GM10248 (cell line): ENCODE results near the gene MRPS34.

Source experiments
- CTCF ChIA-PET: fragments of 300-600 bp; sonication (Branson Sonifier 250); formaldehyde crosslinking; extraction: SDS; loops from one replicate; lab custom pipeline; 2021; ENCODE audit warnings: antibody characterized with exemption; lab: Yijun Ruan, JAX
- POLR2A ChIA-PET: fragments of 350-650 bp; sonication (Branson Sonifier 250); formaldehyde crosslinking; extraction: SDS; loops from one replicate; lab custom pipeline; 2020; ENCODE audit warnings: antibody characterized with exemption; lab: Yijun Ruan, JAX
- DNase-seq: peaks from one replicate; pipeline ENCODE4 v3.0.0; 2012; ENCODE audit errors: extremely low spot score
- CTCF ChIP-seq: IDR thresholded peaks from 2 replicates; pipeline ENCODE4 v1.5.1; 2012; ENCODE audit warnings: mild to moderate bottlenecking, low read depth; ENCODE audit errors: extremely low read depth, missing control alignments, control extremely low read depth

MRPS34 gene

GRCh38 chr16:1779234-1779701 is 6.3 kb upstream of the MRPS34 start:
- ChIA-PET POLR2A (no interaction called here), CTCF (no interaction called here)
- DNase-seq, result no peak
- TF ChIP-seq CTCF, result no peak

GRCh38 chr16:1778200-1779179 is 5.6 kb upstream of the MRPS34 start:
- ChIA-PET CTCF (interaction anchor here (0.8 kb wide), 1 partner anchor 10 kb away, joined by 3 read pairs; no protein-coding TSS in a partner anchor), POLR2A (no interaction called here)
- DNase-seq, result no peak
- no peak for TF ChIP-seq CTCF

GRCh38 chr16:1777375-1778199 is 4.7 kb upstream of the MRPS34 start:
- TF ChIP-seq CTCF, result no peak
- ChIA-PET CTCF (interaction anchor here (0.8 kb wide), 1 partner anchor 10 kb away, joined by 3 read pairs; no protein-coding TSS in a partner anchor), POLR2A (interaction anchor here (0.5 to 0.6 kb wide), 2 partner anchors 304 to 1107 kb away, joined by 3 to 4 read pairs; no protein-coding TSS in a partner anchor)
- DNase-seq, result no peak

DNA sequence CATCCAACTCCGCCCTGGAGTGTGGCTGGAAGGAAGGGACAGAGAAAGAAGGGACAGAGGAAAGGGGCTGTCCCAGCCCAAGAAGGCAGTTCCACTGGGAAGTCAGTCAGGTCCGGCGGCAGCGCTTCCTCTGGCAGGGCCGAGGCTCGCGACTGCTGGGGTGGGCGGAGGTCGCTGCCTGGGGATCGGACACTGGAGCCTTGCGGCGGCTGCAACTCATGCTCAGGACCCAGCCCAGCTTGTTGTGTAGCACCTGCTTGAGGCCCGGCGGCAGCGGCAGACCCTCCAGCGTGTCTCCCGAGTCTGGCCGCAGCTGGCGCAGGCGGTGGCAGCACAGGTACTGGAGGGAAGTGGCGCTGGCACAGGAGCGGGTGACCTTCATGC is 4.0 kb upstream of the MRPS34 start:
- POLR2A ChIA-PET, result interaction anchor here (0.5 to 0.6 kb wide), 2 partner anchors 304 to 1106 kb away, joined by 3 to 4 read pairs; no protein-coding TSS in a partner anchor

DNA sequence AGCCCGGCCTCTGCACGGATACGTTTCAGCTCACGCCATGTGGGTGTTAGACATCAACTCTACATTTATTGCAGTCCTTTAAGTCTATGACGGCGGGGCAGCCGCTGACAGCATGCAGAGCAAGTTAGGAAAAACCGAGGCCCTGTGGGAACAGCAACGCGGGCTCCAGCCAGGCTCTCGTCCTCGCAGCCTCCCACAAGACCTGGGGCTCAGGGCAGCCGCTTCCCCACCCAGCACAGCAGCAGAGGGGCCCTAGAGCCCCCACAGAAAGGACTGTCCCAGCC is 3.7 kb upstream of the MRPS34 start:
- no peak for TF ChIP-seq CTCF
- ChIA-PET POLR2A (no interaction called here), CTCF (no interaction called here)
- DNase-seq, result no peak

More for the DNA sequence above, 4.0 kb upstream of the MRPS34 start:
- no peak for TF ChIP-seq CTCF
- no peak for DNase-seq
- CTCF ChIA-PET, result no interaction called here
